ENCODE measurements around the gene F7.

GRCh38 chr13:113103646-113104045 is 1.9 kb upstream of the F7 start:
- TF ChIP-seq CTCF (IDR thresholded peaks at IDR 0.05) (no peak), TCF7L2 (IDR thresholded peaks at IDR 0.05; ENCODE audit: low read depth, low read length) (no peak), SIN3A (IDR thresholded peaks at IDR 0.05; ENCODE audit: borderline replicate concordance, insufficient read depth, low read depth, low read length) (no peak), REST (IDR thresholded peaks at IDR 0.05; ENCODE audit: insufficient read depth in 1 of 2, low read depth in 2 of 2, low read length in 1 of 2) (no peak), POLR2AphosphoS5 (IDR thresholded peaks at IDR 0.05; ENCODE audit: low read depth, low read length) (no peak)

Measured in Panc1 (cell line).